K562 (cell line): ENCODE data around the gene PLSCR3. TPM values are rescaled to one million over a fixed set of nuclear protein-coding genes. Genes with fewer than 3 reads are reported as not detected.

Source experiments
- ASH1L ChIP-seq: fragments of 450-650 bp; IDR thresholded peaks from 2 replicates; pipeline ENCODE4 v1.6.1; 2018; ENCODE audit warnings: borderline replicate concordance, mild to moderate bottlenecking, low read depth; ENCODE audit not compliant: partially characterized antibody
- ATF1 ChIP-seq, 2 experiments: fragments of 450-650 bp in 1 of 2; IDR thresholded peaks; 2 replicates each; pipeline ENCODE4 v1.6.1; 2016; ENCODE audit warnings: missing compliant biosample characterization in 1 of 2, missing genetic modification characterization in 1 of 2
- ATF7 ChIP-seq: fragments of 450-650 bp; IDR thresholded peaks from 2 replicates; pipeline ENCODE4 v1.7.1; 2014; ENCODE audit warnings: mild to moderate bottlenecking, moderate library complexity
- BMI1 ChIP-seq: fragments of 150-350 bp; IDR thresholded peaks from 2 replicates; pipeline ENCODE4 v1.6.1; 2014; ENCODE audit warnings: low read length
- C11orf30 ChIP-seq: fragments of 450-650 bp; IDR thresholded peaks from 2 replicates; pipeline ENCODE4 v1.6.1; 2016; ENCODE audit warnings: low read depth, mild to moderate bottlenecking
- CBX3 ChIP-seq, 2 experiments: IDR thresholded peaks; 1 replicate in 1 of 2; 2 replicates in 1 of 2; pipeline ENCODE4 v1.6.1; 2012; ENCODE audit warnings: inconsistent platforms in 2 of 2, low read length in 2 of 2, borderline replicate concordance in 1 of 2, control low read depth in 1 of 2
- GTF2F1 ChIP-seq: IDR thresholded peaks from 2 replicates; pipeline ENCODE4 v1.6.1; 2011; ENCODE audit warnings: low read depth, low read length, improper control_type of control experiment
- KDM2B ChIP-seq: fragments of 250-450 bp; sonication (Bioruptor Pico); IDR thresholded peaks from 2 replicates; pipeline ENCODE4 v1.8.0; 2021; ENCODE audit warnings: mild to moderate bottlenecking, moderate library complexity
- MBD2 ChIP-seq: sonication (generic); IDR thresholded peaks from 2 replicates; pipeline ENCODE4 v1.6.1; 2016; ENCODE audit warnings: low read depth, borderline replicate concordance
- MYBL2 ChIP-seq, 2 experiments: fragments of 450-650 bp in 1 of 2; sonication (generic) in 1 of 2; formaldehyde crosslinking in 1 of 2; IDR thresholded peaks; 2 replicates each; pipeline versions ENCODE4 v1.6.1 to v1.8.1; 2017 to 2022; ENCODE audit warnings: borderline replicate concordance in 1 of 2, inconsistent platforms in 1 of 2, low read depth in 1 of 2, mild to moderate bottlenecking in 1 of 2, missing genetic modification reagents in 1 of 2, moderate library complexity in 1 of 2
- NFYB ChIP-seq: IDR thresholded peaks from 2 replicates; pipeline ENCODE4 v1.6.1; 2011; ENCODE audit warnings: mild to moderate bottlenecking, moderate library complexity; ENCODE audit not compliant: insufficient read length; ENCODE audit errors: extremely low read depth
- NR2C2 ChIP-seq, 2 experiments: fragments of 200-800 bp in 1 of 2; sonication (Bioruptor generic) in 1 of 2; sonication (generic) in 1 of 2; formaldehyde crosslinking in 1 of 2; IDR thresholded peaks; 2 replicates each; pipeline versions ENCODE4 v1.6.1 to v1.8.0; 2016 to 2022; ENCODE audit warnings: mild to moderate bottlenecking in 1 of 2, missing compliant biosample characterization in 1 of 2, missing genetic modification characterization in 1 of 2, missing genetic modification reagents in 1 of 2
- PHB ChIP-seq: fragments of 250-450 bp; sonication (Bioruptor Pico); IDR thresholded peaks from 2 replicates; pipeline ENCODE4 v1.5.0; 2021
- POLR2AphosphoS2 ChIP-seq: IDR thresholded peaks from 2 replicates; pipeline ENCODE4 v1.6.1; 2012; ENCODE audit warnings: low read length, improper control_type of control experiment
- RBM14 ChIP-seq: fragments of 200-400 bp; formaldehyde crosslinking; IDR thresholded peaks from 2 replicates; pipeline ENCODE4 v1.6.1; 2018; ENCODE audit warnings: low read depth, mild to moderate bottlenecking, low read length, moderate library complexity, borderline replicate concordance; ENCODE audit not compliant: insufficient read depth
- RHOXF2B ChIP-seq: fragments of 250-450 bp; sonication (Bioruptor Pico); conservative IDR thresholded peaks from 2 replicates; pipeline ENCODE4 v1.5.1; 2021
- RUNX1 ChIP-seq: sonication (generic); IDR thresholded peaks from 2 replicates; pipeline ENCODE4 v1.6.1; 2016; ENCODE audit warnings: antibody characterized with exemption, low read depth
- SAP30 ChIP-seq: fragments of 200-600 bp; sonication (generic); IDR thresholded peaks from 2 replicates; pipeline ENCODE4 v1.6.1; 2012; ENCODE audit warnings: borderline replicate concordance, low read depth, mild to moderate bottlenecking, moderate library complexity, low read length, control low read depth, inconsistent platforms; ENCODE audit not compliant: insufficient read depth, poor library complexity, severe bottlenecking
- SUPT5H ChIP-seq: fragments of 450-650 bp; IDR thresholded peaks from 2 replicates; pipeline ENCODE4 v1.6.1; 2016
- TAF7 ChIP-seq: fragments of 450-650 bp; IDR thresholded peaks from 2 replicates; pipeline ENCODE4 v1.6.1; 2016; ENCODE audit warnings: missing genetic modification characterization, missing compliant biosample characterization
- ZNF217 ChIP-seq: sonication (generic); formaldehyde crosslinking; IDR thresholded peaks from 2 replicates; pipeline ENCODE4 v1.8.0; 2022; ENCODE audit warnings: mild to moderate bottlenecking, missing genetic modification reagents
- ZZZ3 ChIP-seq: fragments of 450-650 bp; IDR thresholded peaks from 2 replicates; pipeline ENCODE4 v1.6.1; 2016; ENCODE audit warnings: antibody characterized with exemption, mild to moderate bottlenecking, moderate library complexity
- polyA plus RNA-seq, 8 experiments: library from polyadenylated mRNA; depleted of rRNA in 4 of 8; stranded (reverse) in 5 of 8; unstranded in 3 of 8; fragments of >200 nt; fragmentation: Nextera tagmentation in 2 of 8; fragmentation: Illumina TruSeq in 1 of 8; extraction: Ambion mirVana in 2 of 8; extraction: Trizol in 1 of 8; gene quantifications; 2 replicates each; pipeline versions ENCODE4 v1.2.1 to v1.2.3, GENCODE V29; 2011 to 2014; ENCODE audit warnings: inconsistent platforms in 1 of 8, missing spikeins in 1 of 8
- total RNA-seq, 7 experiments: library from RNA; depleted of rRNA in 6 of 7; stranded (reverse); fragments of >200 nt in 6 of 7; fragmentation: Illumina TruSeq in 2 of 7; extraction: Trizol in 2 of 7; gene quantifications; 2 replicates each; pipeline versions ENCODE4 v1.2.1 to v1.2.3, GENCODE V29; 2011 to 2021; ENCODE audit warnings: low replicate concordance in 1 of 7
- TF ChIP-seq, protein P1 (sequence below): fragments of 250-450 bp; sonication (Bioruptor Pico); IDR thresholded peaks from 2 replicates; pipeline ENCODE4 v1.4.0; 2020; ENCODE audit warnings: mild to moderate bottlenecking
- TF ChIP-seq, protein P2 (sequence below), 3 experiments: fragments of 200-800 bp in 1 of 3; sonication (Bioruptor generic) in 1 of 3; sonication (generic) in 1 of 3; formaldehyde crosslinking in 1 of 3; IDR thresholded peaks; 2 replicates each; pipeline versions ENCODE4 v1.6.1 to v1.8.0; 2016 to 2022; ENCODE audit warnings: mild to moderate bottlenecking in 2 of 3, missing compliant biosample characterization in 2 of 3, missing genetic modification characterization in 2 of 3, missing genetic modification reagents in 1 of 3
- TF ChIP-seq, protein P3 (sequence below): fragments of 450-650 bp; IDR thresholded peaks from 2 replicates; pipeline ENCODE4 v1.6.1; 2016

Gene PLSCR3
- total and polyA plus RNA-seq, 9 of the 15 experiments (the other 6 are each of a cell fraction or from before 2014, with no cell fraction given): 3.2 to 16.8 (median 4.5) TPM

DNA sequence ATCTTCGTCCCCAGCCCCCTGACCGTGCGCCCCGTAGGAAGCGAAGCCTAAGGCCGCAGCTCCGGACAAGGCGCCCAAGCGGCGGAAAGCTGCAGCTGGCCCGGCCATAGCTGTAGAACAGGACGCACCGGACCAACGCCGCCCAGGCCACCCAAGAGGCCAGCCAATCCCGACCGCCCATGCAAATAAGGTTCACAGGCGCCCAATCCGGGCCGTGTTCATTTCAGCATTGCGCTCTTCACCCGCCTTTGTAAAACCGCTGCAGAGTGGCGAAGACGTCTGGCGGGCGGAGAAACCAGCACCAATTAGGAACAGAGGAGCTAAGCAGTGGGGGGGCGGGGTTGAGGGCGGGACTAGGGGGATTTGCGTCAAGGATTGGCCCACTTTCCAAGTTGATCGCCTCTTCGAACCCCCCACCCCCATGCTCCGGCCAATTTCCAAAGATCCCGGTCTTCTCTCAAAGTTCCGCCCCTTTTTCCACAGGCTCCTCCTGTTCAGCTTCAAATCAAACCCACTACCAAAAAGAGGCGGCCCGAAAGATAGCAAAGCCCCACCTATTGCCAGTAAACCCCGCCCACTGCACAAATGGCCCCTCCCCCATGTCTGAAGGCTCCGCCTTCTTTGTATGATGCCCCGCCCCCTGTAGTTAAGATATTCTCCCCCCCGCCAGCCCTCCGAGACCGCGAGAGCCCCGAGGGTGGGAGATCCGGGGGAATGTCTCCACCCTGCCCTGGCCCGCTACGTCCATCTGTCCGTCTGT is 9.8 kb upstream of the PLSCR3 start, which contains the start of gene TMEM256 (continued):
- TF ChIP-seq CBX3 (IDR thresholded peaks at IDR 0.05; ENCODE audit: borderline replicate concordance in 1 of 2, low read length in 2 of 2) (no peak), KDM2B (CRISPR knock-in tag) (no peak), ZZZ3 (no peak), RBM14 (no peak), ASH1L (peak; percentile 78), TAF7 (no peak), NFYB (peak; percentile 79), MYBL2 (IDR thresholded peaks at IDR 0.05; ENCODE audit: low read depth) (peak; percentile 25; the same call in 1 of the 2 replicates), MYBL2 (CRISPR knock-in tag; IDR thresholded peaks at IDR 0.05; ENCODE audit: borderline replicate concordance) (no peak), RHOXF2B (CRISPR knock-in tag) (no peak), SUPT5H (peak; percentile 82), GTF2F1 (no peak), MBD2 (peak; percentile 89), BMI1 (no peak), C11orf30 (peak; percentile 85), RUNX1 (no peak), ATF7 (peak; percentile 59), POLR2AphosphoS2 (no peak), ATF1 (CRISPR knock-in tag; IDR thresholded peaks at IDR 0.05) (no peak), ATF1 (tag; IDR thresholded peaks at IDR 0.05) (peak; percentile 64), NR2C2 (CRISPR knock-in tag; IDR thresholded peaks at IDR 0.05) (no peak), NR2C2 (tag; IDR thresholded peaks at IDR 0.05) (peak; percentile 82), PHB (CRISPR knock-in tag) (no peak), ZNF217 (CRISPR knock-in tag) (no peak), SAP30 (peak; percentile 48)
- TF ChIP-seq, protein P1, sequence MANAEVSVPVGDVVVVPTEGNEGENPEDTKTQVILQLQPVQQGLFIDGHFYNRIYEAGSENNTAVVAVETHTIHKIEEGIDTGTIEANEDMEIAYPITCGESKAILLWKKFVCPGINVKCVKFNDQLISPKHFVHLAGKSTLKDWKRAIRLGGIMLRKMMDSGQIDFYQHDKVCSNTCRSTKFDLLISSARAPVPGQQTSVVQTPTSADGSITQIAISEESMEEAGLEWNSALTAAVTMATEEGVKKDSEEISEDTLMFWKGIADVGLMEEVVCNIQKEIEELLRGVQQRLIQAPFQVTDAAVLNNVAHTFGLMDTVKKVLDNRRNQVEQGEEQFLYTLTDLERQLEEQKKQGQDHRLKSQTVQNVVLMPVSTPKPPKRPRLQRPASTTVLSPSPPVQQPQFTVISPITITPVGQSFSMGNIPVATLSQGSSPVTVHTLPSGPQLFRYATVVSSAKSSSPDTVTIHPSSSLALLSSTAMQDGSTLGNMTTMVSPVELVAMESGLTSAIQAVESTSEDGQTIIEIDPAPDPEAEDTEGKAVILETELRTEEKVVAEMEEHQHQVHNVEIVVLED: no peak
- TF ChIP-seq, protein P2, sequence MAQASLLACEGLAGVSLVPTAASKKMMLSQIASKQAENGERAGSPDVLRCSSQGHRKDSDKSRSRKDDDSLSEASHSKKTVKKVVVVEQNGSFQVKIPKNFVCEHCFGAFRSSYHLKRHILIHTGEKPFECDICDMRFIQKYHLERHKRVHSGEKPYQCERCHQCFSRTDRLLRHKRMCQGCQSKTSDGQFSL (CRISPR knock-in tag; IDR thresholded peaks at IDR 0.05): 0 out of 2 replicates have a peak, but pooled peaks have one; percentile 79
- TF ChIP-seq, protein P2 (tag; IDR thresholded peaks at IDR 0.05): no peak
- TF ChIP-seq, protein P3, sequence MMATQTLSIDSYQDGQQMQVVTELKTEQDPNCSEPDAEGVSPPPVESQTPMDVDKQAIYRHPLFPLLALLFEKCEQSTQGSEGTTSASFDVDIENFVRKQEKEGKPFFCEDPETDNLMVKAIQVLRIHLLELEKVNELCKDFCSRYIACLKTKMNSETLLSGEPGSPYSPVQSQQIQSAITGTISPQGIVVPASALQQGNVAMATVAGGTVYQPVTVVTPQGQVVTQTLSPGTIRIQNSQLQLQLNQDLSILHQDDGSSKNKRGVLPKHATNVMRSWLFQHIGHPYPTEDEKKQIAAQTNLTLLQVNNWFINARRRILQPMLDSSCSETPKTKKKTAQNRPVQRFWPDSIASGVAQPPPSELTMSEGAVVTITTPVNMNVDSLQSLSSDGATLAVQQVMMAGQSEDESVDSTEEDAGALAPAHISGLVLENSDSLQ: peak; percentile 15; the same call in 1 of the 2 replicates
